NCI-H1694 (cell line): Measurements from ENCODE around the gene DYRK1A.
"Not testable (repeated sequence)": the region's sequence is repeated elsewhere in the genome, so short reads cannot be mapped to it uniquely, and the experiment has no call there.

Experiments used
- DNase-seq: peaks from one replicate; lab custom pipeline; 2025; lab: John Stamatoyannopoulos, UW

DYRK1A gene

GRCh38 chr21:37366482-37367316, at the start of gene DYRK1A:
Gene DYRK1A, plus strand, starts transcription at chr21:37366773. Its CDS starts 53,602 bp downstream, at chr21:37420375.
- peak; percentile 99 for DNase-seq

GRCh38 chr21:37319551-37319950, 47.0 kb upstream of the DYRK1A start:
- no peak for DNase-seq

DNA sequence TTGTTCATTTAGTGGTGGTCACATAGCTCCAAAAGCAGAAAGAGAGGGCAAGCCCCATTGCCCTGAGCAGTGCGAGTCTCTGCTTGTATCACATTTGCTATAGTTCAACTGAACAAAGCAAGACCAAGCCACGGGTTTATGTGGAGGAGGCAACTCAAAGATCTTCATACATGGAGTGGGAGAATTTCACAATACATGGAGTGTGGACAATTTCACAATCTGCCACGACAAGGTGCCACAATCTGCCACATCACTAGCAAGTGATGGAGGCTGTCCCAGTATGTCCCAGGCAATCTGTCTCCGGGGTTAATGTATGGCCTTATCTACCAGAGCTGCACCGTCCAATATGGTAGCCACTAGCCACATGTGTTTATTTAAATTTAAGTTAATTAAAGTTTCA, 44.5 kb upstream of the DYRK1A start:
- DNase-seq, result no peak

DNA sequence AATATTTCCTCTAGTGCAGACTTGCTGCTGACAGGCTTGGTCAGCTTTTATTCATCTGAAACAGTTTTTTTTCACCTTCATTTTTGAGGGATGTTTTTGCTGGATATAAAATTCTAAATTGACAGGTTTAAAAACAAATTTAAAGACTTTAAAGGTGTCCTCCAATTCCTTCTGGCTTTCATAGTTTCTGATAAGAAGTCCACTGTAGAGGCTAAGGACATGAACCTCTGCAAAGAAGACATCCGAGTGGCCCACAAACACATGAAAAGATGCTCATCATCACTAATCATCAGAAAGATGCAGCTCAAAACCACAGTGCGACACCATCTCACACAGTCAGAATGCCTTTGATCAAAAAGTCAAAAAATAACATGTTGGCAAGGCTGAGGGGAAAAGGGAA, 42.0 kb upstream of the DYRK1A start:
- no peak for DNase-seq

GRCh38 chr21:37328147-37328546, 38.4 kb upstream of the DYRK1A start:
- DNase-seq, result not testable (repeated sequence)

DNA sequence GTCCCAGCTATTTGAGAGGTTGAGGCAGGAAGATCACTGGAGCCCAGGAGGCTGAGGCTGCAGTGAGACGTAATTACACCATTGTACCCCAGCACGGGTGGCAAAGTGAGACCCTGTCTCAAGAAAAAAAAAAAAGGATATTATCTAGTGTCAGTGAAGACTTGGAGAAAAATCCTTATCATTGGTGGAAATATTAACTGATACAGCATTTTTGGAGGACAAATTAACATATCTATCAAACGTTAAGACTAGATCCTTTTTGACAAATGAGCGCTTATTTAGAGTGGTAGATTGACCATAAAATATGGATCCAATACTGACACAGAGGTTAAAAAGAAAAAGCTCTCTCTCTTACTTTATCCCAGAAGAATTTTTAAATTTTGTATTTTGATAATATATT, 35.2 kb upstream of the DYRK1A start:
- no peak for DNase-seq

DNA sequence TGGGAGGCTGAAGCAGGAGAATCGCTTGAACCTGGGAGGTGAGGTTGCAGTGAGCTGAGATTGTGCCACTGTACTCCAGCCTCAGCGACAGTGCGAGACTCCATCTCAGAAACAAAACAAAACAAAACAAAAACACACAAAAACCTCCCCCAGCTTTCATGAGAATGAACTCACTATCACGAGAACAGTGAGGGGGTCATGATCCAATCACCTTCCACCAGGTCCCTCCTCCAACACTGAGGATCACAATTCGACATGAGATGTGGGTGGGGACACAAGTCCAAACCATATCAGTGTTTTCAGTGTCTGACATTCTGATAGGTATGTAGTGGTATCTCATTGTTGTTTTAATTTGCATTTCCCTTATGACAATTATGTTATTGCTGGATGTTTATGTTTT, 31.5 kb upstream of the DYRK1A start:
- no peak for DNase-seq

- DNase-seq, result no peak
These were observed 29.4 kb upstream of the DYRK1A start for GRCh38 chr21:37337179-37337578.

- no peak for DNase-seq
These were observed 28.7 kb upstream of the DYRK1A start for GRCh38 chr21:37337831-37338230.

- DNase-seq, result peak; percentile 21
These were observed 27.7 kb upstream of the DYRK1A start for GRCh38 chr21:37338671-37339551.

GRCh38 chr21:37339552-37339939, 27.0 kb upstream of the DYRK1A start:
- DNase-seq, result no peak

GRCh38 chr21:37341254-37341960, 25.2 kb upstream of the DYRK1A start:
- no peak for DNase-seq

DNA sequence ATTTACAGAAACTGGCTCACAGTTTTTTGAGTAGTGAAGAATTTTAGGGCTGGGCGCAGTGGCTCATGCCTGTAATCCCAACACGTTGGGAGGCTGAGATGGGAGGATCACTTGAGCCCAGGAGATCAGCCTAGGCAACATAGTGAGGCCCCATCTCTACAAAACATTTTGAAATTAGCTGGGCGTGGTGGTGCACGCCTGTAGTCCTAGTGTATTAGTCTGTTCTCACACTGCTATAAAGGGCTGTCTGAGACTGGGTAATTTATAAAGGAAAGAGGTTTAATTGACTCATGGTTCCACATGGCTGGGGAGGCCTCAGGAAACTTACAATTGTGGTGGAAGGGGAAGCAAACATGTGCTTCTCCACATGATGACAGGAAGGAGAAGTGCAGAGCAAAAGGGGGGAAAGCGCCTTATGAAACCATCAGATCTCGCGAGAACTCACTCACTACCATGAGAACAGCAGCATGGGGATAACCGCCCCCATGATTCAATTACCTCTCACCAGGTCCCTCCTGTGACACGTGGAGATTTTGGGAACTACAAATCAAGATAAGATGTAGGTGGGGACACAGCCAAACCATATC, 24.4 kb upstream of the DYRK1A start:
- DNase-seq, result no peak

DNA sequence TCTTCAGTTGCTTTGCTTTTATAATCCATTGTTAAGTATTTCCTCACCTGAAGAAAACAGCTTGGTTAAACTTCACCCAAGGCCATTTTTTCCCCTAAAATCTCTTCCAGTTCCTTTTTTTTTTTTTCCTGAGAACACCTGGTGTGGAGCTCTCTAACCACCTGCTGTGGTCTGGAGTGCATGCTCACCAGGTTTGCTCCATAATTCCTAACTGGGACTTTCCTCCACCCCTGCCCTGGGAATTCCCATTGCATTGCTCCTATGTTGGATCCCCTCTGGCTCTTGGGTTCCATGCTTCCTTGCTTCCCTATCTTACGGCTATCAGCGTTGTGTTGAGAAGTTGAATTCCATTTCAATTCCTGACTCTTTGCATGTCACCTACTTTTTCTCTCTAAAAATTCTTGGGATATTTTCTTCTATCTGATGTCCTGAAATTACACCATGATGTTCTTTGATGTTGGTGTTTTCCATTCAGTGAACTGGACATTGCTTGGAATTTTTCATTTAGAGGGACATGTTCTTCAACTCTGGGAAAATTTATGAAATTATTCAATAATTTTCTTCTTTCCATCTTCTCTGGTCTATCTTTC, 19.6 kb upstream of the DYRK1A start:
- no peak for DNase-seq

GRCh38 chr21:37348664-37349063, 17.9 kb upstream of the DYRK1A start:
- DNase-seq, result no peak

DNA sequence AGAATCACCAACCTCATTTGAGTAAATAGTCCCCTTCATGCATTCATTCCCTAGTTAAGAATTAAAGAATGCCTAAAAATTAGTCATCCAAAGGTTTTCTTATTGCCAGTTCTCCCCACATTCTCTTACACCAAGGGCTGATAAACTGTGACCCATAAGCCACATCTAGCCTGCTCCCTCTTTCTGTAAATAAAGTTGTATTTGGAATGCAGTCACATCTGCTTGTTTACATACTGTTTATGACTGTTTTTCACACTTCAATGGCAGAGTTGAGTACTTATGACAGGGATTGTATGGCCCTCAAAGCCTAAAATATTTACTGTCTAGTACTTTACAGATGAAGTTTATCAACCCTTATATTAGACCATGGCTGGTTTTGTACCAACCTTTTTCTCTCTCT, 16.1 kb upstream of the DYRK1A start:
- DNase-seq, result no peak

GRCh38 chr21:37356706-37357105, 9.9 kb upstream of the DYRK1A start:
- no peak for DNase-seq

DNA sequence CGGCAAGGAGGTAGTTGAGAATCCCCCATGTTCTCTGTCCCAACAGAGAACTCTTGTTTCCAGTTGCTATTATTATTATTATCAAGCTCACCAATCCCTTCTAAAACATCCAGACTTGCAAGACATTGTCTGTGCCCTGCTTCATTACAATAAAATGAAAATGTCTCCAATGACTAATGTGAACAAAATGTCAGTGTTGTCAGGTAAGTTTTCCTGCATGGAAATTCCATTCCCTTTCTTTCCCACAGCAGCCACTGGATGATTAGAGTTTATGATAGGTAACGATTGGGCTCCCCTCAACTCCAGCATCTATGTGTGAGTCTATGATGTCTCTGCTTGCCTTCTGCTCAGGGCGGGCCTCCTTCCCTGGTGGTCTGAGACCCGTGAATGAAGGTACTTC, 8.9 kb upstream of the DYRK1A start:
- DNase-seq, result no peak

DNA sequence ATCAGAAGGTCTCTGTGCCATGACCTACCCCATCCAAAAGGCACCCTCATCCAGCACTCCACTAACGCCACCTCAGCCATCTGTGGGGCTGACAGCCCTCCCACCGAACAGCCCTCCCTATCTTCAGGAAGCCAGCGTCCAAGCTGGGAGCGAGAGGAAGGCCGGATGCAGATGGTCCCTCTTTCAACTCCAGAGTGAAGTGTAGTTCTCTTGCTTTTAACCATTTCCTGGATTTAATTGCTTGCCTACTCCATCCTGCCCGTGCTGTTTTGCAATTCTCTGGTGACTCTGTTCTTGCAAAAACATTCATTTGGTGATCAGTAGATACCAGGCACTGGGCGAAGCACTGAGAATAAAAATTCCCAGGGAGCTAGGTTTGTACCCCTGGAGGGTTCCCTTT, 8.2 kb upstream of the DYRK1A start:
- no peak for DNase-seq

DNA sequence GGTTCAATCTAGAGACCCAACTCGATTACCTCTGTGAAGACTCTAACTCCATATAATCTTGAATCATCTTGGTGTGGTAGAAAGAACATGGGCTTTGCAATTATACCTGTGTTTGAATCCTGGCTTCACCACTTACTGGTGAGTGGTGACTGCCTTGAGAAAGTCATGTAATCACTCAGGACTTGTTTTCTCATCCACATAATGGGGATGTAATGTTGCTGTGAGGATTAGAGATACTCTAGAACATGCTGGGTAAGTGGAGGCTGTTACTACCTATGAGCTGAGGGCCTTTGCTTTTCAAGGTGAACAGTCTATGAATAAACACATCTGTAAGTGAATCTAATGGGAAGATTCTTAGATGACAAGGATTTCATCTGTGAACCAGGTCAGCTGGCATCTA, 2.6 kb upstream of the DYRK1A start:
- DNase-seq, result no peak

GRCh38 chr21:37364722-37365121, 1.9 kb upstream of the DYRK1A start:
- DNase-seq, result no peak
